Cardiac fibroblast (primary cell): ENCODE measurements around the gene SCAMP4.

Source experiments
- DNase-seq, 2 donors: peaks; one replicate each; pipeline versions ENCODE4 v3.0.0 to v3.0.0-alpha.2; 2010; ENCODE audit warnings: low read depth in 2 of 2
- H3K4me3 ChIP-seq, 2 donors: replicated peaks in 1 of 2; 1 replicate in 1 of 2; 2 replicates in 1 of 2; pipeline ENCODE4 v1.5.1; 2011; ENCODE audit warnings: low read depth in 2 of 2, low read length in 2 of 2, mild to moderate bottlenecking in 2 of 2, moderate library complexity in 1 of 2
- CTCF ChIP-seq: IDR thresholded peaks from one replicate; pipeline ENCODE4 v1.5.1; 2011; ENCODE audit warnings: low read depth, mild to moderate bottlenecking, low read length, inconsistent platforms

Gene SCAMP4

GRCh38 chr19:1889907-1890306 lies 15.3 kb upstream of the SCAMP4 start:
- TF ChIP-seq CTCF, result no peak
- no peak overlapping the region for H3K4me3 ChIP-seq
- no peak for DNase-seq

DNA sequence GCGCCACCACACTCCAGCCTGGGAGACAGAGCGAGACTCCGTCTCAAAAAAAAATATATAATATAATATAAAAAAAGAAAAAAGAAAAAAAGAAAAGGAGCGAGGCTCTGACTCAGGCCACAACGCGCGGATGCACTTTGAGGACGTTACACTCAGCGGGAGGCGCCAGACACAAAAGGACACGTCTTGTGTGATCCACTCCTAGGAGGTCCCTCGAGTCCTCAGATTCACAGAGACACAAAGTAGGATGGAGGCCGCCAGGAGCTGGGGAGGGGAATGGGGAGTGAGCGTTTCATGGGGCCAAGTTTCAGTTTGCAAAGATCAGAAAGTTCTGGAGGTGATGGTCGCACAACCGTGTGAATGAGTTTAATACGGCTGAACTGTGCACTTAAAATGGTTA lies 11.4 kb upstream of the SCAMP4 start:
- no peak for DNase-seq

DNA sequence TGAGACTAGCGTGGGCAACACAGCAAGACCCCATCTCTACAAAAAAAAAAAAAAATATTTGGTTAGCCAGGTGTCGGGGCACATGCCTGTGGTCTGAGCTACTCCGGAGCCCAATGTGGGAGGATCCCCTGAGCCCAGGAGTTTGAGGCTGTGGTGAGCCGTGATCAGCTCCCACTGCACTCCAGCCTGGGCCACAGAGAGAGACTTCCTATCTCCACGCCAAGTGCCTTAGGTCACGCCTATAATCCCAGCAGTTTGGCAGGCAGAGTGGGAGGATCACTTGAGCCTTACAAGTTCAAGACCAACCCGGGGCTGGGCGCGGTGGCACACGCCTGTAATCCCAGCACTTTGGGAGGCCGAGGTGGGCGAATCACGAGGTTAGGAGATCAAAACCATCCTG lies 8.7 kb upstream of the SCAMP4 start:
- no peak overlapping the region for H3K4me3 ChIP-seq
- TF ChIP-seq CTCF, result no peak
- DNase-seq, result no peak

More for the DNA sequence above, 11.4 kb upstream of the SCAMP4 start:
- no peak overlapping the region for H3K4me3 ChIP-seq
- TF ChIP-seq CTCF, result no peak

DNA sequence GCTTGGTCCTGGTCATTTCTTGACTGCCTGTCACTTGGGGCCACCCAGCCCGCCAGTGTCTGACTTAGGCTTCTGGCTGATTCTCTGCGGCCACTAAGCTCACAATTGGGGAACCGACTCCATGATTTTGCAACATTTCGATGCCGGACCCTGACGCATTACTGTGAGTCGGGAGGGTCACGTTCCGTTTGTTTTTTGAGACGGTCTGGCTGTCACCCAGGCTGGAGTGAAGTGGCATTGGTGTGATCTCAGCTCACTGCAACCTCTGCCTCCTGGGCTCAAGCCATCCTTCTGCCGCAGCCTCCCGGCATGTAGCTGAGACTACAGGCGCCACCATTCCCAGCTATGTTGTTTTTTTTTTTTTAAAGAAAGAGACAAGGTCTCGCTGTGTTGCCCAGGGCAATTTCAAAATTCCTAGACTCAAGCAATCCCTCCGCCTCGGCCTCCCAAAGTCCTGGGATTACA lies 3.2 kb upstream of the SCAMP4 start:
- H3K4me3 ChIP-seq, result no peak overlapping the region
- DNase-seq, result no peak
- no peak for TF ChIP-seq CTCF

- H3K4me3 ChIP-seq, result no peak overlapping the region
- DNase-seq, result no peak
- no peak for TF ChIP-seq CTCF
These were observed 2.3 kb upstream of the SCAMP4 start for GRCh38 chr19:1902923-1903322.

GRCh38 chr19:1904860-1905109 lies 414 bp upstream of the SCAMP4 start:
- no peak for DNase-seq
- no peak for TF ChIP-seq CTCF
- H3K4me3 ChIP-seq, result no peak overlapping the region

DNA sequence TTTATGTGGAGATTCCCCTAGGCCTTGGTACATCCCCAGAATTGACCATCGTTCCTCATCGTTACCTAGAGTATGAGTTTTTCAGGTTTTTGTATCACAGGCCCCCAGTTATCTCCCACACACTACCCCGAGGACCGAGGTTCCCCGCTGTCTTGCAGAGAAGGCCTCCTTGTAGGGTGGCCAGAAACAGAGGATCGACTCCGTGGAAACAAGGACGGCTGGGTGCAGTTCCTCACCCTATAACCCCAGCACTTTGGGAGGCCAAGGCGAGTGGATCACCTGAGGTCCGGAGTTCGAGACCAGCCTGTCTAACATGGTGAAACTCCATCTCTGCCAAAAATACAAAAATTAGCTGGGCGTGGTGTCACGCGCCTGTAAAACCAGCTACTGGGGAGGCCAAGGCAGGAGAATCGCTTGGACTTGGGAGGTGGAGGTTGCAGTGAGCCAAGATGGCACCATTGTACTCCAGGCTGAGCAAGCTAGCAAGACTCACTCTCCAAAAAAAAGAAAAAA lies 720 bp downstream of the SCAMP4 start:
- no peak for TF ChIP-seq CTCF
- DNase-seq, result no peak
- peak overlapping the region; percentile 73 to 79 for H3K4me3 ChIP-seq
